Neural progenitor cell (in vitro differentiated cells): ENCODE results near the gene UBE3C.

Experiments
- CTCF ChIP-seq: fragments of 200-600 bp; sonication (generic); IDR thresholded peaks from 2 replicates; pipeline ENCODE4 v1.5.1; 2017; ENCODE audit warnings: antibody characterized with exemption, mild to moderate bottlenecking
- EZH2phosphoT487 ChIP-seq: fragments of 200-600 bp; sonication (generic); IDR thresholded peaks from 2 replicates; pipeline ENCODE4 v1.6.1; 2017; ENCODE audit warnings: antibody characterized with exemption

- TF ChIP-seq CTCF (no peak), EZH2phosphoT487 (no peak)
These were observed 17.5 kb upstream of the UBE3C start for GRCh38 chr7:157121184-157121715.
